Measurements from ENCODE around the gene KDM5B.

DNA sequence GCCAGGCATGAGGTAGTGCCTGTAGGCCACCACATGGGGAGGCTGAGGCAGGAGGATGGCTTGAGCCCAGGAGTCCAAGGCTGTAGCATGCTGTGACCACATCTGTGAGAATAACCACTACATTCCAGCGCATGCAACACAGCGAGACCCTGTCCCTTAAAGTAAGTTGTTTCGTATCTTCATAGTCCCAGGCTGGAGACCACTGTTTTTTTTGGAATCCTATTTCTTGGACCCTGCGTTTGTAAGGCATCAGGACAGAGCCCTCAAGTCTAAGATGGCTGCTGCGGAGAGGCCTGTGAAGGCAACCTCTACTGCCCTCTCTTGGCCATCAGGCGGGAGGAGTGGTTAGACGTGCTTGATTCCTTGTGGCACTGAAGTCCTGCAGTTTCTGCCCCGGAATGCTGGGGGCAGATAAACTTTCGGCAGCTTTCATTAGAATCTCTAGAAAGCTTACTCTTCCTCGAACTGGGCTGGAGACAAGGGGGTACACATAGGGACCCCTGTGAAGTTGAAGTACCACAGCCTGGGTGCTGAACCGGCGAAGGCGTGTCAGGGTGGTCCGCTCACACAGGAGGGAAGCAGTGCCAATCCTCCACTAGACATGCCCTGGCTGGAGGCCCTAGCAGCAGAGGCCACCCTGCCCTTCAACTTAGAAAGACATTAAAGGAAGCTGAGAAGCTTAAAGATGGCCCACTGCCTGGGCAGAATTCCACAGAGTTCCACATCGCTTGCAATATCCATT, 44.1 kb upstream of the KDM5B start:
- TF ChIP-seq CTCF (conservative IDR thresholded peaks at IDR 0.05) (no peak; the same call in 1 of the 2 replicates), ZFX (IDR thresholded peaks at IDR 0.05) (no peak)
